ENCODE data around the gene POLR1B. TPM values are rescaled to one million over a fixed set of nuclear protein-coding genes. Genes with fewer than 3 reads are reported as not detected.

Gene POLR1B
- total RNA-seq, 1 experiment from 2014 or later = 70.0 TPM

DNA sequence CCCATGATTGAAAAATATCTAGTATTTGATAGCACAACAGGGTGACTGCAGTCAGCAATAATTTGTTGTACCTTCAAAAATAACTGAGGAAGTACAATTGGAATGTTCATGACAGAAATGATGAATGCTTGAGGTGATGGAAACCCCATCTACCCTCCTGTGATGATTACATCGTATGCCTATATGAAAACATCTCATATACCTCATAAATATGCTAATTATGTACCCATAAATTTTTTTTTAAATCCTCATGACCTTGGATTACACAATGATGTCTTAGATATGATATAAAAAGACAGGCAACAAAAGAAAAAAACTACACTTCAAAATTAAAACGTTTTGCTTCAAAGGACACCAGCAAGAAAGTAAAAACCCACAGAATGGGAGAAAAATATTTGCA lies 1.4 kb upstream of the POLR1B start:
- Histone ChIP-seq H3K4me3 (ENCODE audit: low read depth, low read length, poor library complexity, severe bottlenecking) (peak overlapping the region; percentile 78), H3K36me3 (ENCODE audit: insufficient read depth, low read length, poor library complexity, severe bottlenecking) (no peaks in the 10 kb centered on the region), H3K4me1 (ENCODE audit: insufficient read depth, low read length, poor library complexity, severe bottlenecking) (peaks cover 7% of the 10 kb centered on the region), H3K27me3 (replicated peaks; ENCODE audit: insufficient read depth, low read depth, low read length, poor library complexity) (no peaks in the 10 kb centered on the region), H3K27ac (ENCODE audit: low read depth, low read length, poor library complexity, severe bottlenecking) (peak overlapping the region; percentile 92), H3K9me3 (ENCODE audit: low read depth, low read length, poor library complexity, severe bottlenecking) (no peaks in the 10 kb centered on the region)
- intact Hi-C loops (cut with micrococcal nuclease; ENCODE audit: unreplicated experiment) = loop anchor here (5.0 kb wide), 1 partner anchor 41 kb away; the partner anchor contains the start of gene CHCHD5
- ChIA-PET POLR2A (ENCODE audit: low non-redundant PET) (no interaction called here), CTCF (no interaction called here)
- DNase-seq (ENCODE audit: low spot score) = no peak
- TF ChIP-seq, protein P1, sequence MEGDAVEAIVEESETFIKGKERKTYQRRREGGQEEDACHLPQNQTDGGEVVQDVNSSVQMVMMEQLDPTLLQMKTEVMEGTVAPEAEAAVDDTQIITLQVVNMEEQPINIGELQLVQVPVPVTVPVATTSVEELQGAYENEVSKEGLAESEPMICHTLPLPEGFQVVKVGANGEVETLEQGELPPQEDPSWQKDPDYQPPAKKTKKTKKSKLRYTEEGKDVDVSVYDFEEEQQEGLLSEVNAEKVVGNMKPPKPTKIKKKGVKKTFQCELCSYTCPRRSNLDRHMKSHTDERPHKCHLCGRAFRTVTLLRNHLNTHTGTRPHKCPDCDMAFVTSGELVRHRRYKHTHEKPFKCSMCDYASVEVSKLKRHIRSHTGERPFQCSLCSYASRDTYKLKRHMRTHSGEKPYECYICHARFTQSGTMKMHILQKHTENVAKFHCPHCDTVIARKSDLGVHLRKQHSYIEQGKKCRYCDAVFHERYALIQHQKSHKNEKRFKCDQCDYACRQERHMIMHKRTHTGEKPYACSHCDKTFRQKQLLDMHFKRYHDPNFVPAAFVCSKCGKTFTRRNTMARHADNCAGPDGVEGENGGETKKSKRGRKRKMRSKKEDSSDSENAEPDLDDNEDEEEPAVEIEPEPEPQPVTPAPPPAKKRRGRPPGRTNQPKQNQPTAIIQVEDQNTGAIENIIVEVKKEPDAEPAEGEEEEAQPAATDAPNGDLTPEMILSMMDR (conservative IDR thresholded peaks at IDR 0.05; ENCODE audit: low read depth, low read length) = no peak
- TF ChIP-seq EZH2 (IDR thresholded peaks at IDR 0.05; ENCODE audit: borderline replicate concordance, low read depth, low read length, poor library complexity, severe bottlenecking) = no peak
- BruUV-seq (replicated peaks) = no TSS peak

DNA sequence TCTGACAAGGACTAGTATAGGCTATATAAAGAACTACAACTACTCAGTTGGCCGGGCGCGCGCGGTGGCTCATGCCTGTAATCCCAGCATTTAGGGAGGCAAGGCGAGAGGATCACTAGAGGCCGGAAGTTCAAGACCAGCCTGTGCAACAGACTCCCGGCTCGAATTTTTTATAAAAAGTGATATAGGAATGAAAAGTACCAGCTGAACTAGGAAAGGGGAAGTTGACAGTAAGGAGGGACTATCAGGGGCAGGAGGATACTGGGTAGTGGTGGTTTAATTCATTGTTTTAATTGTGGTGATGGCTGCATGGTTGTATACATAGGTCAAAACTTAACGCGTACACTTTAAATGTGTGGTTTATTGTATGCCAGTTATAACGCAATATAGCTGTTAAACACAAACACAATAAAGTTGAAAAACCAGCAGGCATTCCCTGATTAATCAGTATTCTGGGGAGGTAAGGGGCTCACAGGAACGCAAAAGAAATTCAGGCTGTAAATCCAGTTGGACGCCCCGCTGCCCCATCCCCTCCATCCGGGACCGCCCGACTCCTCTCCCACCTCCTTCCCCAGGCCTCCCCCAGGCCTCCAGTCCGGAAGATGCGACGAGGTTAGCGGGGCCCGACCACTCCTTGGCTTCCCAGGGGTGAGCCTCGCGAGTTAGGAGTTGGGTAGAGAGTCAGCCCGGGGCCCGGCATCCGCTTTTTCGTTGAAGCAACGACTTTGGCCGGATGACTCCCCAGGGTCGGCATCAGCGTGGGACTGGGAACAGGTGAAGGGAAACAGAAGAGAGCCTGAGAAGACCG lies 746 bp upstream of the POLR1B start:
- H3K27ac ChIP-seq (ENCODE audit: low read depth, low read length, poor library complexity, severe bottlenecking) = peak overlapping the region; percentile 92
- ChIA-PET CTCF (no interaction called here), POLR2A (ENCODE audit: low non-redundant PET) (no interaction called here)
- peaks cover 7% of the 10 kb centered on the region for H3K4me1 ChIP-seq (ENCODE audit: insufficient read depth, low read length, poor library complexity, severe bottlenecking)
- DNase-seq (ENCODE audit: low spot score) = peak; percentile 88
- H3K27me3 ChIP-seq (replicated peaks; ENCODE audit: insufficient read depth, low read depth, low read length, poor library complexity) = no peaks in the 10 kb centered on the region
- TF ChIP-seq, protein P1 (conservative IDR thresholded peaks at IDR 0.05; ENCODE audit: low read depth, low read length) = no peak
- no peak for TF ChIP-seq EZH2 (IDR thresholded peaks at IDR 0.05; ENCODE audit: borderline replicate concordance, low read depth, low read length, poor library complexity, severe bottlenecking)
- H3K4me3 ChIP-seq (ENCODE audit: low read depth, low read length, poor library complexity, severe bottlenecking) = peak overlapping the region; percentile 78
- BruUV-seq (replicated peaks) = TSS peak; percentile 97
- H3K36me3 ChIP-seq (ENCODE audit: insufficient read depth, low read length, poor library complexity, severe bottlenecking) = no peaks in the 10 kb centered on the region
- intact Hi-C loops (cut with micrococcal nuclease; ENCODE audit: unreplicated experiment) = loop anchor here (2.0 to 5.0 kb wide), 2 partner anchors 41 to 61 kb away; partner anchors contain the start of gene CHCHD5
- no peaks in the 10 kb centered on the region for H3K9me3 ChIP-seq (ENCODE audit: low read depth, low read length, poor library complexity, severe bottlenecking)

DNA sequence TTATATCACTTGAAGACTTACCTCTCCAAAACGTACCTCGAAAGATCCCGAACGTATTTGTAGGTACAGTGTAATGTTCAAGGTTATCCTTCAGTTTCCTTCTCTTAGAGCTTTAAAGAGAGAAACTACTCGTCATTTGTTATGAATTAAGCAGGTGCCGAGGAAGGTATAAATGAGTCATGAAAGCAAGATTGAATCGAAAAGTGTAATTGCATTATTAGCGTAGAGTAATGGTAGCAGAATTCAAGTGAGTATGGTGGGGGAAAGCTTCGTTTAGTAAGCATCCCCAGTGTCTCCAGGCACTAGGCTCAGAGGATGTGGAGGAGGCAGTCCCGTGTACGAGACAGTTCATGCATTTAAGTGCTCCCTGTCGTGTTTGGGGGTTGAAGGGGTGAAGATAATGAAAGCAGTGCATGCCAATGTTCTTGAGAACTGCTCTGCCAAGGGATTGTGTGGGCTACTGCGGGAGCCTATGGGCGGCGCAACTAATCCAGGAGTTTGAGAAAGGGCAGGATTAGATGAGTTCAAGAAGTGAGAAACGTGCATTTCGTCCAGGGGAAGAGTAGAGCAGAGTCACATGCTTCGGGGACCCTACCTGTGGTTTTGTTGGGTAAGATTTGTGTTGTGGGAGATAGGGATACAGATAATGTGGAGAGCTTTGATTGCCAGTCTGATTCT lies 858 bp downstream of the POLR1B start:
- H3K36me3 ChIP-seq (ENCODE audit: insufficient read depth, low read length, poor library complexity, severe bottlenecking) = peaks cover 10% of the 10 kb centered on the region
- TF ChIP-seq, protein P1 (conservative IDR thresholded peaks at IDR 0.05; ENCODE audit: low read depth, low read length) = peak; percentile 24; the same call in 1 of the 2 replicates
- no peak for TF ChIP-seq EZH2 (IDR thresholded peaks at IDR 0.05; ENCODE audit: borderline replicate concordance, low read depth, low read length, poor library complexity, severe bottlenecking)
- peak overlapping the region; percentile 78 for H3K4me3 ChIP-seq (ENCODE audit: low read depth, low read length, poor library complexity, severe bottlenecking)
- no peaks in the 10 kb centered on the region for H3K9me3 ChIP-seq (ENCODE audit: low read depth, low read length, poor library complexity, severe bottlenecking)
- intact Hi-C loops (cut with micrococcal nuclease; ENCODE audit: unreplicated experiment) = loop anchor here (2.0 to 5.0 kb wide), 2 partner anchors 39 to 62 kb away; partner anchors contain the start of gene CHCHD5
- ChIA-PET POLR2A (ENCODE audit: low non-redundant PET) (no interaction called here), CTCF (no interaction called here)
- H3K4me1 ChIP-seq (ENCODE audit: insufficient read depth, low read length, poor library complexity, severe bottlenecking) = peaks cover 17% of the 10 kb centered on the region
- H3K27ac ChIP-seq (ENCODE audit: low read depth, low read length, poor library complexity, severe bottlenecking) = peak overlapping the region; percentile 92
- DNase-seq (ENCODE audit: low spot score) = peak; percentile 49
- TSS peak; percentile 52 for BruUV-seq (replicated peaks)
- H3K27me3 ChIP-seq (replicated peaks; ENCODE audit: insufficient read depth, low read depth, low read length, poor library complexity) = no peaks in the 10 kb centered on the region

Data from A673 (cell line).